Skeletal muscle tissue (tissue), 4 donors: ENCODE data around the gene LCMT2. TPM values are rescaled to one million over a fixed set of nuclear protein-coding genes. Genes with fewer than 3 reads are reported as not detected.

ENCODE experiments used
- H3K27ac ChIP-seq: one replicate; pipeline ENCODE4 v1.7.0; 2013; ENCODE audit warnings: mild to moderate bottlenecking, low read depth, low read length, inconsistent platforms
- H3K27me3 ChIP-seq, 3 donors: one replicate each; pipeline ENCODE4 v1.7.0; 2013; ENCODE audit warnings: low read length in 3 of 3; ENCODE audit not compliant: control insufficient read depth in 3 of 3, insufficient read depth in 3 of 3
- H3K36me3 ChIP-seq, 3 donors: one replicate each; pipeline ENCODE4 v1.7.0; 2013; ENCODE audit warnings: low read length in 3 of 3; ENCODE audit not compliant: control insufficient read depth in 3 of 3, insufficient read depth in 3 of 3
- H3K4me1 ChIP-seq, 3 donors: one replicate each; pipeline ENCODE4 v1.7.0; 2013; ENCODE audit warnings: low read length in 3 of 3, mild to moderate bottlenecking in 3 of 3; ENCODE audit not compliant: control insufficient read depth in 3 of 3, insufficient read depth in 3 of 3
- H3K4me3 ChIP-seq, 3 donors: one replicate each; pipeline ENCODE4 v1.7.0; 2013; ENCODE audit warnings: low read length in 3 of 3
- H3K9ac ChIP-seq, 3 donors: one replicate each; pipeline ENCODE4 v1.7.0; 2013; ENCODE audit warnings: low read length in 3 of 3, mild to moderate bottlenecking in 3 of 3, moderate library complexity in 2 of 3, low read depth in 1 of 3
- H3K9me3 ChIP-seq, 3 donors: one replicate each; pipeline ENCODE4 v1.7.0; 2013; ENCODE audit warnings: low read length in 3 of 3; ENCODE audit not compliant: control insufficient read depth in 3 of 3
- total RNA-seq: library from RNA; depleted of rRNA; stranded (reverse); fragments of >200 nt; gene quantifications from one replicate; pipeline ENCODE4 v1.2.3, GENCODE V29; 2014
- donor health status: Osteomylitis.

LCMT2 gene, protein sequence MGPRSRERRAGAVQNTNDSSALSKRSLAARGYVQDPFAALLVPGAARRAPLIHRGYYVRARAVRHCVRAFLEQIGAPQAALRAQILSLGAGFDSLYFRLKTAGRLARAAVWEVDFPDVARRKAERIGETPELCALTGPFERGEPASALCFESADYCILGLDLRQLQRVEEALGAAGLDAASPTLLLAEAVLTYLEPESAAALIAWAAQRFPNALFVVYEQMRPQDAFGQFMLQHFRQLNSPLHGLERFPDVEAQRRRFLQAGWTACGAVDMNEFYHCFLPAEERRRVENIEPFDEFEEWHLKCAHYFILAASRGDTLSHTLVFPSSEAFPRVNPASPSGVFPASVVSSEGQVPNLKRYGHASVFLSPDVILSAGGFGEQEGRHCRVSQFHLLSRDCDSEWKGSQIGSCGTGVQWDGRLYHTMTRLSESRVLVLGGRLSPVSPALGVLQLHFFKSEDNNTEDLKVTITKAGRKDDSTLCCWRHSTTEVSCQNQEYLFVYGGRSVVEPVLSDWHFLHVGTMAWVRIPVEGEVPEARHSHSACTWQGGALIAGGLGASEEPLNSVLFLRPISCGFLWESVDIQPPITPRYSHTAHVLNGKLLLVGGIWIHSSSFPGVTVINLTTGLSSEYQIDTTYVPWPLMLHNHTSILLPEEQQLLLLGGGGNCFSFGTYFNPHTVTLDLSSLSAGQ
- total RNA-seq = 5.7 TPM

DNA sequence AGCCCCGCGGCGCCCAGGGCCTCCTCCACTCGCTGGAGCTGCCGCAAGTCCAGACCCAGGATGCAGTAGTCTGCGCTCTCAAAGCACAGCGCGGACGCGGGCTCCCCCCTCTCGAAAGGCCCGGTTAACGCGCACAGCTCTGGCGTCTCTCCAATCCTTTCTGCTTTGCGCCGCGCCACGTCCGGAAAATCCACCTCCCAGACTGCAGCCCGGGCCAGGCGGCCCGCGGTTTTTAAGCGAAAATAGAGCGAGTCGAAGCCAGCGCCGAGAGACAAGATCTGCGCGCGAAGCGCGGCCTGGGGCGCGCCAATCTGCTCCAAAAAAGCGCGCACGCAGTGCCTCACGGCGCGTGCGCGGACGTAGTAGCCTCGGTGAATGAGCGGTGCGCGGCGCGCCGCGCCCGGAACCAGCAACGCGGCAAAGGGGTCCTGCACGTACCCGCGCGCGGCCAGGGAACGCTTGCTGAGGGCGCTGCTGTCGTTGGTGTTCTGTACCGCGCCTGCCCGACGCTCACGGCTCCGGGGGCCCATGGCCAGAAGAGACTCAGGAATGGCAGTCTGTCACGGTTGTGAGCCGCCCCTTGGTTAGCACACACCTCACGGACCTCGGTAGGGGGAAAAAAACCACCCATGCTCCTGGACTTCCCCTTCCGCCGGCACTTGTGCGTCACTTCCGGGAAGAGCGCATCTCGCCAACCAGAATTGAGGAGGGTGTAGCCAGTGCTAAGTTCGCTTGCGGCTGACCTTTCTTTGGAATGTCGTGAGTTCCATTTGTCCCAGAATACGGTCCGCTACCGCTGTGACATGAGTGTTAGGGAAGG is at the start of gene LCMT2:
LCMT2 (minus strand) TSS at position 614 of the 820 bp plus-strand sequence; CDS start at position 530, 84 bp downstream.
- peak within 1 kb of the TSS; percentile 95 to 98 (median 95) for H3K4me3 ChIP-seq
- H3K36me3 ChIP-seq = peaks cover 0 to 8% (median 0%) of the 10 kb centered on the region in 3 donors
- H3K27ac ChIP-seq = peak within 1 kb of the TSS; percentile 92
- H3K9ac ChIP-seq = peak within 1 kb of the TSS; percentile 92 to 94 (median 93)
- peaks cover 30 to 51% (median 34%) of the 10 kb centered on the region in 3 donors for H3K4me1 ChIP-seq
- no peaks in the 10 kb centered on the region for H3K9me3 ChIP-seq
- H3K27me3 ChIP-seq = no peaks in the 10 kb centered on the region

DNA sequence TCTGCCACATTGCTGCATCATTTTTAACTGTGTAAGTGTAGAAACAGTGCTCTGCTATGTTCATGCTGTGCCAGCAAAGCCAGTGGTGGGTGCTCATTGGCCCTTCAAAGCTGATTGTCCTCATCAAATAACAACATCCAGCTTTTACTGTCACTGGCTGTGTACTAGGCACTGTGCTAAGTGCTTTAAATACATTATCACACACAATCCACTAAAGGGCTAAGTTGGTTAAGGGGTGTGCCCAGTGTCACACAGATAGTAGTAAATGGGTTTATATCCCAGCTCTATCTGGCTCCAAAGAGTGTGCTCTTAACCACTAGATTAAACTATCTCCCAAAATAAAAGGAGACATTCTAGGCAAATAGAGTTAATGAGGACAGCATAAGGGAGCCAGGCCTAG is 48.2 kb upstream of the LCMT2 start:
- Histone ChIP-seq H3K9ac (no peak overlapping the region), H3K36me3 (peaks cover 9 to 44% (median 30%) of the 10 kb centered on the region in 3 donors), H3K27ac (no peak overlapping the region), H3K27me3 (no peaks in the 10 kb centered on the region), H3K4me3 (no peak overlapping the region), H3K9me3 (no peaks in the 10 kb centered on the region), H3K4me1 (no peaks in the 10 kb centered on the region)

DNA sequence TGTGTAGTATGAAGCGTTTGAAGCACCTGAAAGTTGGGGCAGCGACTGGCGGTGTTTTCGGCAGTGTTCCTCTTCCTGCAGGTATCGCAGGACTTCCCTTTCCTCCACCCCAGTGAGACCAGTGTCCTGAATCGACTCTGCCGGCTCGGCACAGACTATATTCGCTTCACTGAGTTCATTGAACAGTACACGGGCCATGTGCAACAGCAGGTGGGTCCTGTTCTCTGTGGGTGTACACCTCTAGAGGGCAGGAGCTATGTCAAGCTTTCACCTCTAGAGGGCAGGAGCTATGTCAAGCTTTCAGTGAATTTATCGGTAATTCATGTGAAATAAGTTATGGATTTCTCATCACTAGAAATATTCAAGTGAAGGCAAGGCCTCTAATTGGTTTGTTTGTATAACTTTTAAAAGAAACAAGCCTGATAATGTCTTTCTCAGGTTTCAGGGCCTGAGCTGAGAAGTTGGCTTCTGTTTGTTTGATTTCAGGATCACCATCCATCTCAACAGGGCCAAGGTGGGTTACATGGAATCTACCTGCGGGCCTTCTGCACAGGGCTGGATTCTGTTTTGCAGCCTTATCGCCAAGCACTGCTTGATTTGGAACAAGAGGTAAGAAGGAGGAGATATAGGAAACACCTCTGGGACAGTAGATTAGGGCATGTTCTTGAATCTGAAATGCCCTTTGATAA is 45.8 kb upstream of the LCMT2 start:
- Histone ChIP-seq H3K4me1 (peaks cover 7 to 13% (median 8%) of the 10 kb centered on the region in 3 donors), H3K27me3 (no peaks in the 10 kb centered on the region), H3K9me3 (no peaks in the 10 kb centered on the region), H3K27ac (no peak overlapping the region), H3K36me3 (peaks cover 9 to 33% (median 23%) of the 10 kb centered on the region in 3 donors), H3K4me3 (no peak overlapping the region), H3K9ac (no peak overlapping the region)

DNA sequence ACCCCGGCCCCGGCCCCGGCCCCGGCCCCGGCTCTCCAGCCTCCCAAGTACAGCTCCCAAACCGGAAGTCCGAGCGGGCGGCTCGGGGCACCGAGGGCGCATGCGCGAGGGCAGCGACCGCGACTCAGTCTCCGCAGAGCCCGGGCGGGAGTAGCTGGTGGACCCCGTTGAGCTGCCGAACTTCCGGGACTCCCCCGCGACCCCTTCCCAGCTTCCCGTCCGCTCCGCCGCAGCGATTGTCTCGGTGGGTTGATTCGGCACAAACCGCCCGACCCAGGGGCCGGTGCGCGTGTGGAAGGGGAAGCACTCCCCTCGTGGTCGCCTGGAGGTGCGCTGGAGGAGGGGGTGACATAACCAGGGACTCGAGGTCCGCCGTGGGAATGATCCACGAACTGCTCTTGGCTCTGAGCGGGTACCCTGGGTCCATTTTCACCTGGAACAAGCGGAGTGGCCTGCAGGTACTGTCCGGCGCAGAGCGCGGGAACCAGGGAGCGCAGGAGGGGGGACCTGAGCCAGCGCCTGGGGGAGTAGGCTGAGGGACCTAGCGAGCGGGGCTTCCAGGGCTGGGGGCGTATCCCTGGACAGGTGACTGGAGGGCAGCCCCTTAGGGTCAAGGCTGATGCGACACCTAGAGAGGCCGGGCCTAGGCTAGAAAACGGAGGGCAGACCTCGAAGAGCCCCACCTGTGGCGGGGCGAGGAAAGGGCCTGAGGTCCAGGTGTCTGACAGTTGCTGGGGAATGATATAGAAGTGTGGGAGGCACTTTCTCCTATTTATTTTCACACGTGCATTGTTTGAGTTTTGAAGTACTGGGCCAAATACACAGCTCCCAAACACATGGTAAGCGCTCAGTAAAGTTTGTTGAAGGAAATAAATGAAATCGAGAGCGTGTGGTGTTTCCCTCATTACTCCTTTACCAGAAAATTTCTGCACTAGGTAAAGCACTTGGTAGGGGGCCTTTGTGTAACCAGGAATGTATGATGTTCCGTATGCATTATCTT is 40.9 kb upstream of the LCMT2 start, which contains the start of the genes TUBGCP4 and ZSCAN29:
TUBGCP4 (plus strand) TSS at position 127 of the 1,000 bp plus-strand sequence; CDS start at position 381, 254 bp downstream.
ZSCAN29 (minus strand) TSS at position 69 of the 1,000 bp plus-strand sequence. CDS start 1,130 bp downstream, outside the sequence.
- Histone ChIP-seq H3K27ac (peak within 1 kb of the TSS; percentile 48), H3K27me3 (no peaks in the 10 kb centered on the region)

DNA sequence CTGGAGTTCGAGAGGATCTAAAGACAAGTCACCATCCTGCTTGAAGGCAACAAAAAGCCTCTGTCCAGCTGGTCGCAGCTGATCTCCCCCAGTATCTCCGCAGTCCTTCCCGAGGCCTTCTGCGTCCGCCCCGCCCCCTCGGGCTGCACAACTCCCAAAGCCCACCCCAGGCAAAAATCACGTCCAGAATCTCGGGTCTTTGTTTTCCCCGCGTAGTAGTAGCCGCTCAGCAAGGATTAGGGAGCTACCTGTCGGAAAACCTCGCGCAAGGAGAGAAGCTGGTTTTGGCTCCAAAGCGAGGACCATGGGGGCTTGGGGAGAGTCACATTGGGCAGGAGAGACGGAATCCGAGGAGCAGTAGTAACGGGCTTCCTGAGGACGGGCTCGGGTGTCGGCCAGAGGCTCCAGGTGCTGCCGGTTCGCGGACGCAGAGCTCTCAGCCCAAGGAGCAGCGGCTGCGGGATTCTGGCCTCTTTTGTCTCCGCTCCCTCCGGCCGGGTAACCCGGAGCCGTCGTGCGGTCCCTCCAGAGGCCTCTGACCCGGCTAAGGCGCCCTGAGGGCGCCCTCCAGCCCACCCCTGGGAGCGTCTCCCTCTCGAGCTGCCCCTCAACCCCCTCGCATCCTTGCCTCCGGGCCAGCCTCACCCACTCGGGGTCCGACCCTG is 40.1 kb upstream of the LCMT2 start:
- Histone ChIP-seq H3K27me3 (no peaks in the 10 kb centered on the region), H3K9me3 (no peaks in the 10 kb centered on the region), H3K9ac (peak overlapping the region; percentile 92), H3K4me1 (peaks cover 22 to 28% (median 25%) of the 10 kb centered on the region in 3 donors), H3K27ac (peak overlapping the region; percentile 48), H3K36me3 (peaks cover 11 to 21% (median 19%) of the 10 kb centered on the region in 3 donors), H3K4me3 (peak overlapping the region; percentile 91 to 97 (median 95))

More for the DNA sequence above, 40.9 kb upstream of the LCMT2 start, which contains the start of the genes TUBGCP4 and ZSCAN29:
- peak within 1 kb of the TSS; percentile 92 for H3K9ac ChIP-seq
- no peaks in the 10 kb centered on the region for H3K9me3 ChIP-seq
- H3K4me3 ChIP-seq = peak within 1 kb of the TSS; percentile 91 to 97 (median 97)
- H3K4me1 ChIP-seq = peaks cover 22 to 28% (median 25%) of the 10 kb centered on the region in 3 donors
- H3K36me3 ChIP-seq = peaks cover 6 to 14% (median 13%) of the 10 kb centered on the region in 3 donors

DNA sequence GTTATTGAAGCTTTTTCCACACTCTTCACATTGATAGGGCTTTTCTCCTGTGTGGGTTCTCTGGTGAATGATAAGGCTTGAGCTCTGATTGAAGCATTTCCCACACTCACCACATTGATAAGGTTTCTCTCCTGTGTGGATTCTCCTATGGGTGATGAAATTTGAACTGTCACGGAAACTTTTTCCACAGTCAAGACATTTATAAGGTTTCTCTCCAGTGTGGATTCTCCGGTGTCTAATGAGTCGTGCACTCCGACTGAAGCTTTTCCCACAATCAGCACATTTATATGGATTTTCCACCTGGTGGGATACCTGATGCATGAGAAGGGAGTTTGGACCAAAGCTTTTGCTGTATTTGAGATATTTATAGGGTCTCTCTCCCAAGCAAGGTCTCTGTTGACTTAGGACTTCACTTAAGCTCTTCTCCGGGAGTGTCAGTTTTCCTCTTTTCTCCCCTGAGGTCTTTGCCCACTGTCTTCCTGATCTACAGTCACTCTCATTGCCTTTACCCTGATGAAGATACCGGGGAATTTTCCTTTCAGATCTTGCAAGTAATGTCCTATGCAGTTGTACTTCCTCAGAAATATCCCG is 31.0 kb upstream of the LCMT2 start:
- Histone ChIP-seq H3K27me3 (no peaks in the 10 kb centered on the region), H3K9me3 (peaks cover 10 to 31% (median 13%) of the 10 kb centered on the region in 3 donors), H3K9ac (no peak overlapping the region), H3K27ac (no peak overlapping the region), H3K36me3 (peaks cover 63 to 75% (median 73%) of the 10 kb centered on the region in 3 donors), H3K4me1 (no peaks in the 10 kb centered on the region), H3K4me3 (peak overlapping the region in 1 of 3 donors; percentile 11)

DNA sequence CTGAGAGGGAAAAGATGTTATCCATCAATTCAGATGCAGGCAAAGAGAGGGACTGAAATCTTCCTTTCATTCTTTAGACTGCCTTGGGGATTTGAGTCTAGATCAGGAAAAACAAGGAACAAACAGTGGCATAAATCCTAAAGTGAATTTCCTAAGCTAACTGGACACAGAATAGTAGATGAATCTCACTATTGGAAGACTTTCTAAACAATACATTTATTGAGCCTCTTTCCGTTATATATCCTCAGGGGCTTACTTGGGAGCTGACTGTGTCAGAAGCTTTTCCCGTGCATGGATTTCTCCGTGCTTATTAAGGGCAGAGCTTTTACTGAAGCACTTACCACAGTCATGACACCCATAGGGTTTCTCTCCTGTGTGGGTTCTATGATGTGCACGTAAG is 30.4 kb upstream of the LCMT2 start:
- H3K9me3 ChIP-seq = peaks cover 10 to 31% (median 13%) of the 10 kb centered on the region in 3 donors
- peaks cover 57 to 69% (median 67%) of the 10 kb centered on the region in 3 donors for H3K36me3 ChIP-seq
- H3K27ac ChIP-seq = no peak overlapping the region
- H3K4me1 ChIP-seq = no peaks in the 10 kb centered on the region
- H3K9ac ChIP-seq = no peak overlapping the region
- no peaks in the 10 kb centered on the region for H3K27me3 ChIP-seq
- H3K4me3 ChIP-seq = peak overlapping the region in 2 of 3 donors; percentile 11 to 17
